GM12873 (cell line): ENCODE measurements around the gene PITPNC1.

Source experiments
- TF ChIP-seq, protein P1 (sequence below): IDR thresholded peaks from 2 replicates; pipeline ENCODE4 v1.5.1; 2012; ENCODE audit warnings: low read depth, mild to moderate bottlenecking, moderate library complexity, low read length, control low read depth; ENCODE audit not compliant: insufficient read depth; ENCODE audit errors: missing control alignments

PITPNC1 gene

DNA sequence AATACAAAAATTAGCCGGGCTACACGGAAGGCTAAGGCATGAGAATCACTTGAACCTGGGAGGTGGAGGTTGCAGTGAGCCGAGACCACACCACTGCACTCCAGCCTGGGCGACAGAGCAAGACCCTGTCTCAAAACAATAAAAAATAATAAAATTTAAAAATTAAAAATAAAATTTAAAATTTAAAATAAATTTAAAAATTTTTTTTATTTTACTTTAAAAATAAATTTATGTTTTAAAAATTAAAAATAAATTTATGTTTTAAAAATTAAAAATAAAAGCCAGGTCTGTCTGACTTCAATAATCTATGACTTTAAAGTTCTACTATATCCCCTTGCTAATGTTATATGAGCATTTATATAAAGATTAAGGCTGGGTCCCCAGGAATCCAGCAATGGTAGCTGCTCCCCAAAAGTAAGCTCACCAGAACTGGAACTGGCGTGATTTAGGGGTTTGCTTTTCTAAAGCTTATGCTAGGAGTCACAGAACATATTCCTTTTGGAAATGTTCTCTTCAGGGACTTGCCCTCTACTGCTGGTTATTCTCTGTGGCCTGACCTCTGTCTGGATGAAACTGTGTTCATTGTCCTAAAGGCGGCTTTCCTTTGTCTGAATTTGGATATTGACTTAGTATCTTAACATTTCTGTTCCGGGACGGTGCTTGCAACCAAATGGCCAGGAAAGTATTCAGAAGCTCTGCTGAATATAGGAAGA, 200.5 kb downstream of the PITPNC1 start:
- TF ChIP-seq, protein P1, sequence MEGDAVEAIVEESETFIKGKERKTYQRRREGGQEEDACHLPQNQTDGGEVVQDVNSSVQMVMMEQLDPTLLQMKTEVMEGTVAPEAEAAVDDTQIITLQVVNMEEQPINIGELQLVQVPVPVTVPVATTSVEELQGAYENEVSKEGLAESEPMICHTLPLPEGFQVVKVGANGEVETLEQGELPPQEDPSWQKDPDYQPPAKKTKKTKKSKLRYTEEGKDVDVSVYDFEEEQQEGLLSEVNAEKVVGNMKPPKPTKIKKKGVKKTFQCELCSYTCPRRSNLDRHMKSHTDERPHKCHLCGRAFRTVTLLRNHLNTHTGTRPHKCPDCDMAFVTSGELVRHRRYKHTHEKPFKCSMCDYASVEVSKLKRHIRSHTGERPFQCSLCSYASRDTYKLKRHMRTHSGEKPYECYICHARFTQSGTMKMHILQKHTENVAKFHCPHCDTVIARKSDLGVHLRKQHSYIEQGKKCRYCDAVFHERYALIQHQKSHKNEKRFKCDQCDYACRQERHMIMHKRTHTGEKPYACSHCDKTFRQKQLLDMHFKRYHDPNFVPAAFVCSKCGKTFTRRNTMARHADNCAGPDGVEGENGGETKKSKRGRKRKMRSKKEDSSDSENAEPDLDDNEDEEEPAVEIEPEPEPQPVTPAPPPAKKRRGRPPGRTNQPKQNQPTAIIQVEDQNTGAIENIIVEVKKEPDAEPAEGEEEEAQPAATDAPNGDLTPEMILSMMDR, result no peak

DNA sequence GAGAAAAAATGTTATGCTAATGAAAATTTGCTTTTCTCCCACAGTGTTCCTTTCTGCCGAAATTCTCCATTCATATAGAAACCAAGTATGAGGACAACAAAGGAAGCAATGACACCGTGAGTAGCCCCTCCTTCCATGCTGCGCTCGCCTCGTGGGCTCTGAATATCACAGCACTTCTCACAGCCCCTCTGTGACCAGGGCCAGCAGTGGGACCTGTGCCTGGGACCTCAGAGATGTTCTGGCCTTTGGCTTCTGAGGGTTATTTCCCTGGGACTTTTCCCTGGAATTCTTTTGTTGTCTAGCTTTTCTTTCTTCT, 201.0 kb downstream of the PITPNC1 start:
- TF ChIP-seq, protein P1, result no peak

DNA sequence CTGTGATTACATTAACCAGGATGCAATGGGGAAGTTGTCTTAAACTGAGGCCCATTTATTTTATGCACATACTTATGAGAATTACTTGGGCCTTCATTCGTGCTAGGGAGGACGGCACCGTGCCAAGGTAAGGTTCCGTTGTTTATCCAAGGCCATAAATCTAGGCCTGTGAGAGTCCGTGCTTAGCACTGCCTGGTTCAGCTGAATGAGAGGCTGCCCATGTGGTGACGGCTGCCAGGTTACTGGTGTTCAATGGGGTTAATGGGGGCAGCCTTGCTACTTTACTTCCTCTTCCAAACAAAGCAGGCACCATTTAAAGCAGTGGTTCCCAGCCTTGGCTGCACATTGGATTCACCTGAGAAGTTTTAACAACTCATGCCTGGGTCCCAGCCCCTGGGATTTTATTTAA, 205.6 kb downstream of the PITPNC1 start:
- TF ChIP-seq, protein P1, result no peak

DNA sequence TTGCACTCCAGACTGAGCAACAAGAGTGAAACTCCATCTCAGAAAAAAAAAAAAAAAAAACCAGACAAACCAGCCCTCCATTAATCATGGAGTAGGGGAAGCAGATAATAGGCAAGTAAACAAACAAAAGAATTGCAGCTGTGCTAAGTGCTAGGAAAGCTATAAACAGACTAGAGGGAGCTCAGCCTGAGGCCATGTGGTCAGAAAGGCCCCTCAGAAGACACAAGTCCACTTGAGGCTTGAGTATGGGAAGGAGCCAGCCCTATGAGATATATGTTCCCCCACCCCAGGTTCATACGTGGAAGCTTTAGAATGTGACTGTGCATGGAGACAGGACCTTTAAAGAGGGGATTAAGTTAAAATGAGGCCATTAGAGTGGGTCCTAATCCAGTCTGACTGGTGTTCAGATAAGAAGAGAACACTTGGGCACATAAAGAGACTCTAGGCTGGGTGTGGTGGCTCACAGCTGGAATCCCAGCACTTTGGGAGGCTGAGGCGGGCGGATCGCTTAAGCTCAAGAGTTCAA, 208.1 kb downstream of the PITPNC1 start:
- TF ChIP-seq, protein P1, result no peak

DNA sequence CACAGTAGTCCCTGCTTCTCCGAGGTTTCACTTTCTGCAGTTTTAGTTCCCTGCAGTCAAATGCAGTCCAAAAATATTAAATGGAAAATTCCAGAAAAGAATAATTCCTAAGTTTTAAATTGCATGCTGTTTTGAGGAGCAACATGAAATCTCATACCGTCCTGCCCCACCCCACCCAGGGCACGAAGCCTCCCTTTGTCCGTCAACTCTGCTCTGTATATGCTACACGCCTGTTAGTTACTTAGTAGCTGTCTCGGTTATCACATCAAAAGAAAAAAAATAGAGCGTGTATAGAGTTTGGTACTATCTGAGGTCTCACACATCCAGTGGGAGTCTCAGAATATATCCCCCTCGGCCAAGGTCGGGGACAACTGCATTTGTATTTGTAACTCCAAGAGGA, 211.2 kb downstream of the PITPNC1 start:
- TF ChIP-seq, protein P1, result no peak

DNA sequence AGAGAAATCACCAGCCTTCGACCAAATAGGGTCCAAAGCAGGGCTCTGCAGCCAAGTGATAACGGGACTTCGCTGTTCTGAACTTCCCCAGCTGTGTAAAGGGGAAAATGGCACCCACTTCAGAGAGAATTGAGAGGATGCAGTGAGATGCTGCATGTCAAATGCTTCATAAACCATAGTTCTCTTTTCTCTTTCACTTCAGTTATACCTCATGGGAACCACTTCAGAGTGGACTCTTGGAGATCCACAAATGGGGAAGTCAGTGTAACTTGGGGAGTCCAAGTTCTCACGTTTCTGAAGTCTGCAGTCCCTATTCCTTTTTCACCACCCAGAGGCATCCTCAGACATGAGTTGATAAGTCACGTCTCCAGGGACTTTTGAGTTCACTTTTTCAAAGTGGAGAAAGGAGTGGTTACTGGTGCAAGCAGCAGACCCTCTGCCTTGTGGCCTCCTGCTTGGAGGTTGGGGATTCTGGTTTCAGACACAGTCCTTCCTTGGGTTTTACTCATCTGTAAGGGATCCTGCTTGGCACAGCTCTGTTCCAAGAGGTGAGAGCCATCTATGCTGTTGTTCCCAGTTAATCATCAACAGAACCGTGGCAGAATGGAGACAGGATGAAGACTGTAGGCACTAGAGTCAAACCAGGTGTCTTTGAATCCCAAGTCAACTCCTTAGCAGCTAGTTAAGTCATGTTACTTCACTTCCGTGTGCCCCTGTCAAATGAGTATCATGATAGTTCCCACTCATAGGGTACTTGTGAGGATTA, 217.2 kb downstream of the PITPNC1 start:
- TF ChIP-seq, protein P1, result no peak

DNA sequence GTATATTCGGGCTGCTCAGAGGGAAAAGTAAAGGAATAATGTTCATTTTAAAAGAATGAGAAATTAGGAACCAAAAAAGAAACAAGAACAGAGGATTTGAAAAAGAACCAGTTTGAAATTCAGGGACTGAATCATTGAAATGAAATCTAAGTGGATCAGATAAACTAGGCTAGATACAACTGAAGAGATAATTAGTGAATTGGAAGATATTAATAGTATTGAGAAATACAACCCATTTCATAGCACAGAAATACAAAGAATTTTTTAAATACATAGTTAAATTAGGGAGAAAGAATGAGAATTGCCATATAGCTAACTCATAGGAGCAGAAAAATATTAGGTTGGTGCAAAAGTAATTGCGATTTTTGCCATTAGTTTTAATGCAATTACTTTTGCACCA, 223.3 kb downstream of the PITPNC1 start:
- TF ChIP-seq, protein P1, result no peak
